Spleen (tissue), 7 donors: Measurements from ENCODE around the gene HUS1.

Source experiments
- POLR2A ChIP-seq, 3 donors: fragments of 450-650 bp; IDR thresholded peaks; one replicate each; pipeline ENCODE4 v1.5.1; 2017; ENCODE audit warnings: antibody characterized with exemption in 3 of 3, mild to moderate bottlenecking in 1 of 3
- POLR2AphosphoS5 ChIP-seq, 3 donors: sonication (generic); formaldehyde crosslinking; IDR thresholded peaks; one replicate each; pipeline ENCODE4 v1.5.1; 2017; ENCODE audit warnings: antibody characterized with exemption in 3 of 3
- TF ChIP-seq, protein P1 (sequence below), 11 experiments: fragments of 200-600 bp in 7 of 11; fragments of 450-650 bp in 4 of 11; sonication (generic) in 4 of 11; IDR thresholded peaks in 8 of 11; conservative IDR thresholded peaks in 3 of 11; 1 replicate in 7 of 11; 2 replicates in 4 of 11; pipeline versions ENCODE4 v1.4.0 to v1.8.0; 2016 to 2021; ENCODE audit warnings: antibody characterized with exemption in 11 of 11, inconsistent platforms in 4 of 11, mild to moderate bottlenecking in 1 of 11
- donor health status: DM: no; HTN: no; CAD: no; lungs with moderate emphysema.
- donor health status: DM: no; HTN: no; CAD: no.
- donor health status: DM: no; HTN: no; CAD: no.

GRCh38 chr7:47937711-47938573, 41.5 kb downstream of the HUS1 start:
- TF ChIP-seq, protein P1, sequence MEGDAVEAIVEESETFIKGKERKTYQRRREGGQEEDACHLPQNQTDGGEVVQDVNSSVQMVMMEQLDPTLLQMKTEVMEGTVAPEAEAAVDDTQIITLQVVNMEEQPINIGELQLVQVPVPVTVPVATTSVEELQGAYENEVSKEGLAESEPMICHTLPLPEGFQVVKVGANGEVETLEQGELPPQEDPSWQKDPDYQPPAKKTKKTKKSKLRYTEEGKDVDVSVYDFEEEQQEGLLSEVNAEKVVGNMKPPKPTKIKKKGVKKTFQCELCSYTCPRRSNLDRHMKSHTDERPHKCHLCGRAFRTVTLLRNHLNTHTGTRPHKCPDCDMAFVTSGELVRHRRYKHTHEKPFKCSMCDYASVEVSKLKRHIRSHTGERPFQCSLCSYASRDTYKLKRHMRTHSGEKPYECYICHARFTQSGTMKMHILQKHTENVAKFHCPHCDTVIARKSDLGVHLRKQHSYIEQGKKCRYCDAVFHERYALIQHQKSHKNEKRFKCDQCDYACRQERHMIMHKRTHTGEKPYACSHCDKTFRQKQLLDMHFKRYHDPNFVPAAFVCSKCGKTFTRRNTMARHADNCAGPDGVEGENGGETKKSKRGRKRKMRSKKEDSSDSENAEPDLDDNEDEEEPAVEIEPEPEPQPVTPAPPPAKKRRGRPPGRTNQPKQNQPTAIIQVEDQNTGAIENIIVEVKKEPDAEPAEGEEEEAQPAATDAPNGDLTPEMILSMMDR (IDR thresholded peaks at IDR 0.05 in 8 of 11, conservative IDR thresholded peaks at IDR 0.05 in 3 of 11) = no peak
- TF ChIP-seq POLR2AphosphoS5 (IDR thresholded peaks at IDR 0.05) (peak in 2 of 3 donors; percentile 61 to 74), POLR2A (IDR thresholded peaks at IDR 0.05) (no peak)
